Measurements from ENCODE around the gene HOXC5.

The HOXC5 gene

GRCh38 chr12:54032627-54033100, at the start of gene HOXC5:
HOXC5 (plus strand) TSS chr12:54033050; CDS start chr12:54033123, 73 bp downstream.
- peak; percentile 58 for DNase-seq (ENCODE audit: low spot score)

DNA sequence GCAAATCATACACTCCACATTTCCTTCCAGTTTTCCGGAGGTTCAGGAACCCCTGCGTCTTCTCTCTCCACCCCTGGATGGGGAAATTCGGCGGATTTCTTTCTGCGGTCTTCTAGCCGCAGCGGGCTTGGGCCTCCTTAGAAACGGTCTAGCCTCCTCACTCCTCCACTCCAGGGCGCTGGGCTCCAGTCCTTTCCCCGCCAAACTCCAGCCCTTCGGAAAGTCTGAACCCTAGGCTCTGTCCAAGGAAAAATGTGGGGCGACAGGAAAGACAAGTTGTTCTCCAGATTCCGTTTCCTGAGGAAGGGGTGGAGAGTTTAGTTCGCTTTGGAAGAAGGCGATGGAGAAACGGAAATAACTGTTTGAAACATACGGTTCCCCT, 49.3 kb upstream of the HOXC5 start:
- DNase-seq (ENCODE audit: low spot score) = no peak

DNA sequence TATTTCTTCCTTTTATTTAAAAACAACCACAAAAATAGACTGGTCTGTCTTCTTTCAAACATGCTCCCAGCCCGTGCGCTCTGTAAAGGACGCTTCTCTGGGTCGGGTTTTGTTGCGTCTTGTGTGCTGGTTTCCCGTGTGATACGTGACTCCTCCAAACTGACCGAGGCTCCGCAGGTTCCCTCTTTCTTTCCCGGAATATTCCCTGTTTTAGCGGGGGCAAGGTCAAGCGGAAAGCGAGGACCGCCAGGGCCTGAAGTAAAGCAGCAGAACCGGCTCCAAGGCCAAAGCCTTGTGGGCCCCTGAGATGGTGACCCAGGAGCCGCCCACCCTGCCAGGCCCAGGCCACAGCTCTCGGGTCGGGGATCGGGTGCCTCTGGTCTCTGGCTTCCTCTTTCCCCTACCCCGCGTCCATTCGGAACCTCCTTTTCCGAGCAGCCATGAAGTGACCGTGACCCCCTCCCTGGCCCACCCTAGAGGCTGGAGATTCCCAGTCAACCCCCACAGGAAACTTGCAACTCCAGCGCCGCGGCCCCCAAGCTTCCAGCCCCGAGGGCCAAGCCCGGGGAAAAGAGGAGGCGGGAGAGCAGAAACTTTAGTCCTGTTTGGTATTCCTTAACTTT, 48.8 kb upstream of the HOXC5 start:
- no peak for DNase-seq (ENCODE audit: low spot score)

- peak; percentile 56 for DNase-seq (ENCODE audit: low spot score)
Measured at GRCh38 chr12:53984901-53985691, 47.8 kb upstream of the HOXC5 start, which contains the start of gene HOXC10. HOXC10 (plus strand) TSS chr12:53985146; CDS start chr12:53985260, 114 bp downstream.

DNA sequence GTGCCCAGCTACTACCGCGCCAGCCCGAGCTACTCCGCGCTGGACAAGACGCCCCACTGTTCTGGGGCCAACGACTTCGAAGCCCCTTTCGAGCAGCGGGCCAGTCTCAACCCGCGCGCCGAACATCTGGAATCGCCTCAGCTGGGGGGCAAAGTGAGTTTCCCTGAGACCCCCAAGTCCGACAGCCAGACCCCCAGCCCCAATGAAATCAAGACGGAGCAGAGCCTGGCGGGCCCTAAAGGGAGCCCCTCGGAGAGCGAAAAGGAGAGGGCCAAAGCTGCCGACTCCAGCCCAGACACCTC, 47.2 kb upstream of the HOXC5 start:
- no peak for DNase-seq (ENCODE audit: low spot score)

GRCh38 chr12:53985994-53986685, 46.7 kb upstream of the HOXC5 start:
- DNase-seq (ENCODE audit: low spot score) = no peak

DNA sequence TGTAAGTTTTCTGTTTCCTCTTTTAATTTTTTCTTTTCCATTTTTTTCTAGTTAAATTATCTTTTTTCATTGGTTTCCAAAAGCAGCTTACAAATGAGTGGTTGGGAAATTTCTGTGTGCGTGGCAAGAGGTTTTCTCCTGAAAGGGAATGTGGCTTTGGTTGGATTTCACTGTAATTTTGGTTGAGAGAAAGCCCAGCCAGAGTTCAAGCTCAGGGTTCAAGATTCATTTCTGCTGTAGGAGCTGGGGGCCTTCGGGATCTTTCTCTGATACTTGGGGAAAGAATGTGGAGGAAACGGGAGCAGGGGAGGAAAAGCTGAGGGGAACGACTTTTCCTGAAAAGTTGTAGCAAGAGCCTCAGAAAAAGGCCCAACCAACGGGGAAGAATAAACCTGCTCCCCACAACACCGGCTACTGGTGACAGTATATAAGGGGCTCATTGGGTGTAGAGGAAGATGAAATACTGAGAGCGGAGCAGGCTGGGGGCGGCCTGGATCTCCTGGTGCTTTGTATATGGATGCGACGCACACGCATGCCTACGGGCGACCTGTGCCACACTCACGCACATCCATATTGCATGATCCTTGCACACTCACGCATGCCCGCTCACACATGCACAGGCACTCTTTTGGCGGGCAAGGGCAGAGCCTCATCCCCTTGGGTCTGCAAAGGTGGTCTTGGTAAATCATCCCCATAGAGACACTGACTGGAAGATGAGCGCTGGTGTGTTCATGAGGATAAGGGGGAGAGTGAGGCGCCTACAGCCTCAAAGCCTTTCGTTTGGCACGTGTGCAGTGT, 46.0 kb upstream of the HOXC5 start:
- no peak for DNase-seq (ENCODE audit: low spot score)

GRCh38 chr12:53987787-53988230, 45.0 kb upstream of the HOXC5 start:
- DNase-seq (ENCODE audit: low spot score) = no peak

- no peak for DNase-seq (ENCODE audit: low spot score)
Measured at GRCh38 chr12:53988541-53989226, 44.2 kb upstream of the HOXC5 start.

DNA sequence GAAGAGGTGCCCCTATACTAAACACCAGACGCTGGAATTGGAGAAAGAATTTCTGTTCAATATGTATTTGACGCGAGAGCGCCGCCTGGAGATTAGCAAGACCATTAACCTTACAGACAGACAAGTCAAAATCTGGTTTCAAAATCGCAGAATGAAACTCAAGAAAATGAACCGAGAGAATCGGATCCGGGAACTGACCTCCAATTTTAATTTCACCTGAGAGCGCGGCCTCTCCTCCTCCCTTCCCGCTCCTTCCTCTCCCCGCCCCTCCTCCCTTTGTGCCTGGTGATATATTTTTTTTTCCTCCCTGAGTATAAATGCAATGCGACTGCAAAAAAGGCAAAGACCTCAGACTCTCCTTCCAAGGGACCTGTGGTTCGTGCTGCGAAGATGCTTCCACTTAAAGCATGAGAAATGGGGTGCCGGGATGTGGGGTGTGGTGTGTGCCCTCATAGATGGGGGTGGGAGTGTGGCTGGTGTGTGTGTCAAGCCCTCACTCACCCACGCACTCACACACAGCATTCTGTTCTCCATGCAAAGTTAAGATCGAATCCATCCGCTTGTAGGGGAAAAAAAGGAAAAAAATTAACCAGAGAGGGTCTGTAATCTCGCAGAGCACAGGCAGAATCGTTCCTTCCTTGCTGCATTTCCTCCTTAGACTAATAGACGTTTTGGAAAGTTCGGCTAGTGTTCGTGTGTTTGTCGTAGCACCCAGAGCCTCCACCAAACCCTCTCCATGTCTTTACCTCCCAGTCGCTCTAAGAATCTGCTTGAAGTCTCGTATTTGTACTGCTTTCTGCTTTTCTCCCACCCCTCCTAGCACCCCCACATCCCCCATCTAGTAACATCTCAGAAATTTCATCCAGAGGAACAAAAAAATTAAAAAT, 43.4 kb upstream of the HOXC5 start:
- DNase-seq (ENCODE audit: low spot score) = no peak

DNA sequence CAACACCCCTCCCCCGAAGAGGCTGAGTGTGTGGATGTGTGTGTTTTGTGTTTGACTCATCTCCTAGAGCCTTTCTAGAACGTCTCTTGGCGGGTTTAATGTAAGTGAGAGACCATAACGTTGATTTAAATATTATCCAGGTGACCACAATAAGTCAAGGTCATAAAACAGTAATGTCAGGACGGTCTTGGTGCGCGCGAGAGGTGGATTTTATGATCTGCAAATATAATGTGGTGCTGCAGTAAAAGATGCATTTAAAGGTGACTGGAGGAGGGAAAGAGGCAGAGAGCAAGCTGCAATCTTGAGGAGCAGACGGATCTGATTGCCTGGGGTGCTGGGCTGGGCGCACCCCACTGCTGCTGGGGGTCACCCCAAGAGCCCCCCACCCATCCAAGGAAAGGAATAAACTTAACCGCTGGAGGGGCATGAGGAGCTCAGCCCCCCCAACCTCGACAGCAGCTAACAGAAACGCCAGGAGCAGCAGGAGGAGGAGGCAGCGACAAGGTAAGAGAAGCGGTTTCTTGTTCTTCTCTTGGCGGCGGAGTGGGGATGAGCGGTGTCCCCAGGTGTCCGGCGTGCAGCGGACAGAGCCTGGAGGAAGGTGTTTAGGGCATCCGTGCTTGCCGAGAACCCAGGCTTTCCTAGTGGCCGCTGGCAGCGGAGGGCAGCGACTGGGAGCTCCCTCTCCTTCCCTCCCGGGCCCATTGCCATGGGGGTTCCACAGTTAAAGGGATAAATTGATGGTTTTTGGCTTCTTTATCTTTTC, 42.4 kb upstream of the HOXC5 start:
- no peak for DNase-seq (ENCODE audit: low spot score)

GRCh38 chr12:53991077-53991460, 41.8 kb upstream of the HOXC5 start:
- DNase-seq (ENCODE audit: low spot score) = no peak

- no peak for DNase-seq (ENCODE audit: low spot score)
Measured at GRCh38 chr12:53992377-53992889, 40.4 kb upstream of the HOXC5 start.

- no peak for DNase-seq (ENCODE audit: low spot score)
Measured at GRCh38 chr12:53993162-53994008, 39.5 kb upstream of the HOXC5 start.

DNA sequence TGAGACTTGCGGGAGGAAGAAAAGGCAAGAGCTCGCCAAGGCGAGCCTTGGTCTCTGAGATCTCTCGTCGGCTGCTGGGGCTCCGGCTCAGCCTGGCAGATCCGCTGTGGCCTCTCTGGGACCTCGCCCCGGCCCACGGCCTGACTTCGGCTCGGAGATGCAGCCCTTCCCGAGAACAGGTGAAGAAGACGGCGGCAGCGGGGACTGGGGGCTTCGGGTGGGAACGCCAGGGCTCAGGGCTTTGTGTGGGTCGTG, 38.9 kb upstream of the HOXC5 start:
- DNase-seq (ENCODE audit: low spot score) = no peak

GRCh38 chr12:53994264-53995001, 38.4 kb upstream of the HOXC5 start:
- no peak for DNase-seq (ENCODE audit: low spot score)

GRCh38 chr12:53995002-53995377, 37.9 kb upstream of the HOXC5 start:
- DNase-seq (ENCODE audit: low spot score) = no peak
